Stimulated activated CD4-positive, alpha-beta T cell treated with anti-CD3 and anti-CD28 coated beads, Interleukin-1b, Interleukin-23, amount 100 ng/mL, for 48 hours (primary cell): ENCODE data around the gene KCNK3.

Experiments
- DNase-seq: peaks from one replicate; pipeline ENCODE4 v3.0.0-alpha.2; 2020

Gene KCNK3

DNA sequence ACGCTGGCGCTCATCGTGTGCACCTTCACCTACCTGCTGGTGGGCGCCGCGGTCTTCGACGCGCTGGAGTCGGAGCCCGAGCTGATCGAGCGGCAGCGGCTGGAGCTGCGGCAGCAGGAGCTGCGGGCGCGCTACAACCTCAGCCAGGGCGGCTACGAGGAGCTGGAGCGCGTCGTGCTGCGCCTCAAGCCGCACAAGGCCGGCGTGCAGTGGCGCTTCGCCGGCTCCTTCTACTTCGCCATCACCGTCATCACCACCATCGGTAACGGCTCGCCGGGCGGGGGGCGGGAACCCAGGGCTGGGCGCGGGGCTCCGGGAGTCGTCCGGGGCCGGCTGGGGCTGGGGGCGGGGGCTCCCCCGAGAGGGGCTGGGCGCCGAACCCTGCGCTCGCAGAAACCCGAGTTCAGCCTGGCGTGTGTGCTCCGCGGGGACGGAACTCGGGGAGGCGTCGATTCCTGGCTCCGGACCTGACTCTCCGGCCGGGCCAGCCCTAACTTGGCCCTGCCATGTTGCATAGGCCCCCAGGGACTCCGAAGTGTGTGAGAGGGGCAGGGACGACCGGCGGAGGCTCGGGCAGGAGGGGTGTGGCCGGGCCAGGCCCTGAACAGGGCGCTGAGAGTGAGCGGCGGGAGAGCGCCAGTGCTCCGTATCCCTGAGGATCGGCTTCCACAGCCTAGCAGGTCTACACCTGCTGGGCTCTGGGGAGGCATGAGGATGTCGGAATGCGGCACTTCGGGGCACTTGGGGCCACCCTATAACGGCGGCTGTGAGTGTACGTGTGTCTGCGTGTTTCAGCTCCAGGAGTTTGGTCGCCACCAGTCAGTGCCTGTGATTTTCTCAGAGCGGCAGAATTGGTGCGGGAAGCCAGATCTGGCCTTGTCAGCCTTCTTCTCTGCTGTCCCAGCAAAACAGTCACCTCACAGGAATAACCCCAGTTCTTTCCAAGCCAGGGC, 651 bp downstream of the KCNK3 start:
- no peak for DNase-seq

DNA sequence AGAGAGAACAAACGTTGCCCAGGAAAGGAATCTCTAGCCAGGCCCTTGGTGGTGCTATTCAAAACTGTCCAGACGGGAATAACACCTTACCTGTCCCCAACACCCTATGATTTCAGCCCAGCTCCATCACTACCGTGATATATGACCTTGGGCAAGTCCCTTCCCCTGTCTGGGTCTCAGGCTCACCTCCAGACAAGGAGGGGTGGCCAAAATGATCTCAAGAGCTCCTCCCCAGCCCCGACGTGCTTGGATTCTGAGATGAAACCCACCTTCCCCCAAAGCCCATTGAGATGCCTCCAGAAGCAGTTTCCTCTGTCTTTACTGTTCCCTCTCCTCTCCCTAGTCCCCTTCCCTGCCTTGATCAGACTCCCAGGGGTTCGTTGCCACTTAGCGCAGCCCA, 1.5 kb downstream of the KCNK3 start:
- no peak for DNase-seq

DNA sequence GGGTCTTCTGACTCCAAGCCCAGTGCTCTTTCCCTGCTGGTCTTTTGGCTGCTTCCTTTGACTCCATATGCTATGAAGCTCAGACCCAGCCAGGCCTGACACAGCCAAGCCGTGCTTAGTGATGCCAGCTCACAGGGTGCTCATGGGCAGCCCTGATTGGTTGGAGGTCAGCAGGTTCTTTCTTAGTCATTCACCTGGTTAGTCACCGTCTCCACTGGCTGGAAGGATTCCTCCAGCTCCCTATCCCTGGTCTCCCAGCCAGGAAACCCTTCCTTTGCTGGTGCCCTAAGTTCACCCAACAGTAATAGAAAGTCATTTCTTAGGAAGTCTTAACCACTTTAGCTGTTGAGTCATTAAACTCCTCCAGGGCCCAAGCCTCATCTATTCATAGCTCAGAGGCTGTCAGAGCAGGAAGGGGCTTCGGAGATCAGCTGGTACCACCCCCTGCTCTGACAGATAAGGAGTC, 3.9 kb downstream of the KCNK3 start:
- peak; percentile 19 for DNase-seq

DNA sequence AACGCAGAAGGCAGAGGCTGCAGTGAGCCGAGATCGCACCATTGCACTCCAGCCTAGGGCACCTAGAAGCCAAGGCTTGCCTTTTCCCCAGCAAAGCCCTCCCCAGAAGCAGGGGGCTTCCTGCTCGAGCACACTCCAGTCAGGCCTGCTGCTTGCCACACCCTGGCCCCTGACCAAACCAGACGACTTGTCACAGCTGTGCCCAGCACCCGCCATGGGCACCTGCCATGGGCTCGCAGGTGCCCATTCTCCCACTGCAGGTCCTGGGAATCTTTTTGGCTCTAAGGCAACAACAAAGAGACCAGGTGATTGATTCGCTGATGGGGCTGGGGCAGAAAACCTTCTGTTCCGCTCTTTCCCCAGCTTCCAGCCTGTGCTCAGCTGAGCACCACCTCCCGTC, 4.9 kb downstream of the KCNK3 start:
- no peak for DNase-seq

DNA sequence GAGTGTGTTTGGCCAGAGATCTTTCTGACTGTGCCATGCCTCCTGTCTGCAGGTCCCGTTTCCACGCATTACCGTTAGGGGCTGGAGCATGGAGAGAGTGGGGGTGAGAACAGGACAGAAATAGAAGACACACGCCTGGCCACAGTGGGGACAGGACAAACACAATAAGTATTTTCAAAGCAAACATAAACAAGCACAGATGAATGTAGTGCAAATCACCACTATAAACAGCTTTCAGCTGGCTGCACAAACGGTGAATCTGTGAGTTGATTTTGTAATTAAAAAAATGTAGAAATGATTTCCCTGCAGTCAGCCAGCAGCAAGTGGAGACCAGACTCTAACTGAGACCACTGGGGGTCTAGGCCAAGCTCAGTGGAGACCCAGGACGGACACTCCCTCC, 6.8 kb downstream of the KCNK3 start:
- DNase-seq = no peak

DNA sequence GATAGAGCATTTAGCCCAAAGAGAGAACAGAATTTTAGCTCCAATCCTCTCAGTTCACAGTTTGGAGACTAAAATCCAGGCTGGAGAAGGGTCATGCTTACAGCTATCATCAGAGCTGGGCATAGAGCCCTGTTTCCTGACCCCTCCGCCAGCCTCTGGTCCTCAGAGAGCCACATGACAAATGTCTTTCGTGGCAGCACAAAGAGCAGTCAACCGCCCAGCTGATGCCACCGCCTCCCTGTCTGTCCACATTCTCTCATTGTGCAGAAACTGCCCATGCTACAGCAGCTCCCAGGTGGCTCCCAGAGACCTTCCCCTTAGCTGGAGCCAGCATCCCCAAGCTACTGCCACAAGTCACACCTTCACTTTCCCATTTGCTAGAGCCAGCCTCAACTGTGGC, 7.6 kb downstream of the KCNK3 start:
- DNase-seq = no peak

DNA sequence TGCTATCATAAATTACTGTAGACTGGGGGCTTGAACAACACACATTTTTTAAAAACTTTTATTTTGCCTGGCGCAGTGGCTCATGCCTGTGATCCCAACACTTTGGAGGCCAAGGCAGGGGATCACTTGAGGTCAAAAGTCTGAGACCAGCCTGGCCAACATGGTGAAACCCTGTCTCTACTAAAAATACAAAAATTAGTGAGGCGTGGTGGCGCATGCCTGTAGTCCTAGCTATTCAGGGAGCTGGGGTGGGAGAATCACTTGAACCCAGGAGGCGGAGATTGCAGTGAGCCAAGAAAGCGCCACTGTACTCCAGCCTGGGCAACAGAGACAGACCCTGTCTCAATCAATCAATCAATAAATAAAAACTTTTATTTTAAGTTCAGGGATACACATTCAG, 9.1 kb downstream of the KCNK3 start:
- DNase-seq = no peak

DNA sequence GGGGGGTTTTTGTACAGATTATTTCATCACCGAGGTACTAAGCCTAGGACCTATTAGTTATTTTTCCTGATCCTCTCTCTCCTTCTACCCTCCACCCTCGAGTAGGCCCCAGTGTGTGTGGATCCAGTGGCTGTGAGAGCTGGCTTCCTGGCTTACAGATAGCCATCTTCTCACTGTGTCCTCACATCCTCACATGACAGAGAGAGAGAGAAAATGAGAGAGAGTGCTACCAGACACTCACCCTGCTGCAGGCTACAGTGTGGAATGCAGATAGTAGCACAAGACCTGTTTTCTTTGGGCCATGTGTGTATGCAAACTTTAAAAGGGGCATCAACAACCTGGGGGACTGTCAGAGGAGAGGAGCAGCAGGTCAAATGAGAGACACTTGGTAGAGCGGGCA, 9.5 kb downstream of the KCNK3 start:
- DNase-seq = no peak

GRCh38 chr2:26704441-26704977, 12.0 kb downstream of the KCNK3 start:
- DNase-seq = no peak

GRCh38 chr2:26705126-26705525, 12.6 kb downstream of the KCNK3 start:
- DNase-seq = no peak

GRCh38 chr2:26706093-26706492, 13.6 kb downstream of the KCNK3 start:
- no peak for DNase-seq

DNA sequence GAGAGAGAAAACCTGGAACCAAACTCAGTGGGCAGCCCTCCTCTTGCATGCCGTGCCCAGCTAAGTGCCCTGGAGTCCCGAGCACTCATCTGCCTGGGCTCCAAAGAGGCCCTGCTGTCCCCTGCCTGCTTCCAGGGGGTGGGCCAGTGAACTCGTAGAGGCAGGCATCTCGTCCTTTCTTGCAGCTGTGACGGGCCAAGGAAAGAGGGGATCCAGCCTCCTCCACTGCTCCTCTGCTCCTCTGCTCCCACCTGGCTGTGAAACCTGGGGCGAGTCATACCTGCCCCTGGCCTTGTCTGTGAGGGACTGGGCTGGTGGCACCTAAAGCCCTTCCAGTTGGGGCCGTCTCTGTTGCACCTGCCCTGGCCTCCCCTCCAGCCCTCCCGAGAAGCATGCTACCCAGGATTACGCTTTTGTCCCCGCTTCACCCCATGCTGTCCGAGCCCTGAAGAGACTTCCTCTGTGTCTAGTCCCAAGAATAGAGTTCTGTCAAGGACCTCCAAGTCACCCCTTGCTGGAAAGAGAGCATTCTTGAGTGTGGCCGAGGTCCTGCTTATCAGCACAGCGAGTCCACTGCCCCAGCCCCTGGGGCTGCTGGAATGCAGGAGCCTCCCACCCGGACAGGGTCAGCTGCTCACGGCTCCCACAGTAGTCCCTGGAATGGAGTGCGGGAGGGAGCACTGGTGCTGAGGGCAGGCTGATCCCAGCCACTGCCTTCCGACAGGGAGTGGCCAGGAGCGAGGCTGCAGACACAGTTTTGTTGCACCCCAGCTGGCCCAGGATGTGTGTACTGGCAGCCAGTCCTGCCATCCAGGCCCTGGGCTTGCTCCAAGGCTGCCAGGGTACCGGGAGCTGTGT, 14.3 kb downstream of the KCNK3 start:
- DNase-seq = no peak

GRCh38 chr2:26707747-26708146, 15.2 kb downstream of the KCNK3 start:
- no peak for DNase-seq

GRCh38 chr2:26708457-26708856, 15.9 kb downstream of the KCNK3 start:
- DNase-seq = no peak

- no peak for DNase-seq
These were observed 17.0 kb downstream of the KCNK3 start for GRCh38 chr2:26709323-26710110.

- DNase-seq = no peak
These were observed 17.6 kb downstream of the KCNK3 start for GRCh38 chr2:26710145-26710544.

DNA sequence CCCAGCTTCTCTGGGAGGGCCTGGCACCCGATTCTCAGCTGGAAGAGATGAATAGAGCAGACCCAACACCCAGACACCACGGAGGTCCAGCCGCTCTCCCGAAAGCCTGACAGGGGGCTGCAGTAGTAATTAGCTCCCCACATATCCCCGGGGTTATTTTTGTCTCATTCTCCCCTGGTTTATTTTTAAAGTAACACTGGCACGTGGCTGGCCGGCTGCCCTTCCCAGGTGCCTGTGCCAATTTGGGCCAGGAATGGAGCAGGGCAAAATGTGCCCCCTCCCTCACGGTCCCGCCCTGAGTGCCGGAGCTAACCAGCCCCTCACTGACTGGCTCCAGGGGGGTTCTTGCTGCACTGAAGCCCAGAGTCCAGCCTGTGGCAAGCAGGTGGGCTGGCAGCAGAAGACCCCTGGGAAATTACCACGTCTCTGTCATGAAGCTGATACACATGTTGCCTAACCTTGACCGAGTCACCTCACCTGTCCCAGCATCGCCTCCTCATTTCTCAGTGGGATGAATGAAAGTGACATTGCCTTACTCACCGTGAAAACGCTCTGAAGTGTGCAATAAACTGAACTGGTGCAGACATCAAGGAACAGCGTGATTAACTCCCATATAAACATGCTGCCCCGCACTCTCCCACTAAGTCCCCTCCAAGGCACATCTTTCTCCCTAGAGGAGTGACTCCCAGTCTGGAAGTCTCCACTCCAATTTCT, 18.4 kb downstream of the KCNK3 start:
- DNase-seq = no peak

- no peak for DNase-seq
These were observed 19.1 kb downstream of the KCNK3 start for GRCh38 chr2:26711457-26712161.

DNA sequence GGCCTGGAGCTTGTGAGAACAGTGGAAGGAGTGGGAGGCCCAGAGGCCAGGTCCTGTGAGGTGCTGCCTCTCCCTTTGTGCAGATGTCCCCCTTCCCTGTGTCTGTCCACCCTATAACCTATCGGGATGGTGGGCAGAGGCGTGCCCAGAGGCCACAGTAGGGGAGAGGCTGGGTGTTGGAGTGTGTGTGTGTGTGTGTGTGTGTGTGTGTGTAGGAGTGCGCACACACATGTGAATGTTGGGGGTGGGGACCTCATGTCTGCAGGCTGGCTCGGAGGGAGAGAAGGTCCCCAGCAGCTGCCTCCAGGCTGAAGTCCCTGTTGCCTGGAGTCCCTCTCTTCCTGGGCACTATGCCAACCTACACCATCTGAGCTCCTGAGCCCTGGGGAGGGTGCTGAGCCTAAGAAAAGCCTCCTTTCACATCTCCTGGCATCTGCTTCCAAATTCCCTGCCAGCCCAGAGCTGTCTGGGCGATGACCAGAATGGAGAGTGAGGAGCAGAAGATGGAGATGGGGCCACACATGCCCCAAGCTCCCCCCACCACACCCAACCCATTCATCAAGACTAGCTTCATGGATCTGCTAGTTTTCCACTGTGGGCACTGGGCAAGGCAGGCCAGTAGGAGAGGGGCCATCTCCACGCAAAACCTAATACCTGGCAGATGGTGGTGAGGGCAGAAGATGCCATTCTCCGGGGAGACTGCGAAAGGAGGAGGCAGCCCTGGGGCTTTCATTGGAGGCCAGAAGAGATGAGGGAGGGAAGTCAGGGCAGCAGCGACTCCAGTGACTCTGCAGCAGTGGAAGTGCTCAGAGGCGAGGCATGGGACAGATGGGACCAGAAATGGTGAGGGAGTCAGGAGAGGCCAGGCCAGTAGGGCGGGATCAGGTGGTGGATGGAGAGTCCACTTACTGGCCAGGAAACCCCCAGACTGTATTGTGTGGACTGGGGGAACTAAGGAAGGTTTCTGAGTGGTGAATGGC, 20.3 kb downstream of the KCNK3 start:
- no peak for DNase-seq
